GM12891 (cell line): Measurements from ENCODE around the gene DLG4.

ENCODE experiments used
- POLR2A ChIP-seq: IDR thresholded peaks from 2 replicates; pipeline ENCODE4 v1.6.1; 2011; ENCODE audit warnings: low read depth, low read length, control low read depth
- POU2F2 ChIP-seq: IDR thresholded peaks from 2 replicates; pipeline ENCODE4 v1.6.1; 2011; ENCODE audit warnings: low read depth, mild to moderate bottlenecking, control low read depth, low read length, moderate library complexity

- TF ChIP-seq POU2F2, result no peak
- no peak for TF ChIP-seq POLR2A
Measured at GRCh38 chr17:7249214-7249613, 29.6 kb upstream of the DLG4 start.
